ENCODE measurements around the gene SAMM50.

Gene SAMM50

GRCh38 chr22:43931771-43932170 is 23.5 kb upstream of the SAMM50 start:
- DNase-seq: no peak
- H2AK5ac ChIP-seq (ENCODE audit: low read length, severe bottlenecking): no peak overlapping the region
- H2BK15ac ChIP-seq (ENCODE audit: low read depth, poor library complexity, severe bottlenecking): no peak overlapping the region
- no peak overlapping the region for H4K8ac ChIP-seq (ENCODE audit: low read length)
- peaks cover 65 to 73% of the 10 kb centered on the region in 2 experiments for H3K36me3 ChIP-seq (ENCODE audit: control insufficient read depth in 1 of 2, insufficient read depth in 2 of 2, low read depth in 1 of 2, low read length in 2 of 2)
- WGBS: 88% methylated on average over 4 of the region's 4 CpGs
- no peak overlapping the region for H3K9ac ChIP-seq (ENCODE audit: low read length)
- no peak overlapping the region for H3K23ac ChIP-seq (ENCODE audit: low read length in 2 of 2)
- no peak overlapping the region for H2BK120ac ChIP-seq (ENCODE audit: low read depth, low read length)
- H3K27ac ChIP-seq (ENCODE audit: low read length, poor library complexity, severe bottlenecking): no peak overlapping the region
- no peak overlapping the region for H3K4me2 ChIP-seq (ENCODE audit: low read length, poor library complexity, severe bottlenecking)
- H3K4me3 ChIP-seq (ENCODE audit: insufficient read depth in 1 of 2, low read depth in 1 of 2, low read length in 2 of 2): no peak overlapping the region
- no peaks in the 10 kb centered on the region for H3K9me3 ChIP-seq (ENCODE audit: control insufficient read depth, low read length)
- no peak overlapping the region for H2BK12ac ChIP-seq (ENCODE audit: low read length in 2 of 2)
- peaks cover 2% of the 10 kb centered on the region for H3K4me1 ChIP-seq (ENCODE audit: control insufficient read depth, insufficient read depth, low read depth, low read length)
- no peak overlapping the region for H3K14ac ChIP-seq (ENCODE audit: low read length in 2 of 2)
- no peaks in the 10 kb centered on the region for H3K27me3 ChIP-seq (ENCODE audit: control insufficient read depth in 1 of 2, insufficient read depth in 1 of 2, low read length in 2 of 2)
- H2AFZ ChIP-seq (ENCODE audit: low read depth, low read length): no peak overlapping the region
- H3K4ac ChIP-seq (ENCODE audit: low read depth in 1 of 2, low read length in 2 of 2): no peak overlapping the region
- H4K91ac ChIP-seq (ENCODE audit: low read length): no peak overlapping the region
- H3K18ac ChIP-seq (ENCODE audit: low read depth in 1 of 2, low read length in 2 of 2): no peak overlapping the region
- no peak overlapping the region for H2BK5ac ChIP-seq (ENCODE audit: low read depth, low read length, poor library complexity, severe bottlenecking)
- H3K79me1 ChIP-seq (replicated peaks; ENCODE audit: low read length, poor library complexity, severe bottlenecking): peaks cover 17% of the 10 kb centered on the region

GRCh38 chr22:43941449-43941848 is 13.8 kb upstream of the SAMM50 start:
- H3K27ac ChIP-seq (ENCODE audit: low read length, poor library complexity, severe bottlenecking): no peak overlapping the region
- H2AK5ac ChIP-seq (ENCODE audit: low read length, severe bottlenecking): no peak overlapping the region
- no peaks in the 10 kb centered on the region for H3K27me3 ChIP-seq (ENCODE audit: control insufficient read depth in 1 of 2, insufficient read depth in 1 of 2, low read length in 2 of 2)
- H3K18ac ChIP-seq (ENCODE audit: low read depth in 1 of 2, low read length in 2 of 2): no peak overlapping the region
- no peak overlapping the region for H2BK120ac ChIP-seq (ENCODE audit: low read depth, low read length)
- no peak overlapping the region for H3K23ac ChIP-seq (ENCODE audit: low read length in 2 of 2)
- H3K4me1 ChIP-seq (ENCODE audit: control insufficient read depth, insufficient read depth, low read depth, low read length): peaks cover 7% of the 10 kb centered on the region
- no peak overlapping the region for H3K14ac ChIP-seq (ENCODE audit: low read length in 2 of 2)
- no peak overlapping the region for H3K9ac ChIP-seq (ENCODE audit: low read length)
- H2BK5ac ChIP-seq (ENCODE audit: low read depth, low read length, poor library complexity, severe bottlenecking): no peak overlapping the region
- no peak overlapping the region for H2BK12ac ChIP-seq (ENCODE audit: low read length in 2 of 2)
- H3K36me3 ChIP-seq (ENCODE audit: control insufficient read depth in 1 of 2, insufficient read depth in 2 of 2, low read depth in 1 of 2, low read length in 2 of 2): peaks cover 61 to 75% of the 10 kb centered on the region in 2 experiments
- WGBS: 96% methylated on average over 6 of the region's 6 CpGs
- H4K91ac ChIP-seq (ENCODE audit: low read length): no peak overlapping the region
- H3K79me1 ChIP-seq (replicated peaks; ENCODE audit: low read length, poor library complexity, severe bottlenecking): peaks cover 7% of the 10 kb centered on the region
- H3K9me3 ChIP-seq (ENCODE audit: control insufficient read depth, low read length): peaks cover 11% of the 10 kb centered on the region
- no peak for DNase-seq
- no peak overlapping the region for H2BK15ac ChIP-seq (ENCODE audit: low read depth, poor library complexity, severe bottlenecking)
- no peak overlapping the region for H4K8ac ChIP-seq (ENCODE audit: low read length)
- no peak overlapping the region for H3K4ac ChIP-seq (ENCODE audit: low read depth in 1 of 2, low read length in 2 of 2)
- H2AFZ ChIP-seq (ENCODE audit: low read depth, low read length): no peak overlapping the region
- H3K4me3 ChIP-seq (ENCODE audit: insufficient read depth in 1 of 2, low read depth in 1 of 2, low read length in 2 of 2): no peak overlapping the region
- H3K4me2 ChIP-seq (ENCODE audit: low read length, poor library complexity, severe bottlenecking): no peak overlapping the region

- Histone ChIP-seq H3K36me3 (ENCODE audit: control insufficient read depth in 1 of 2, insufficient read depth in 2 of 2, low read depth in 1 of 2, low read length in 2 of 2) (peaks cover 33 to 56% of the 10 kb centered on the region in 2 experiments), H3K18ac (ENCODE audit: low read depth in 1 of 2, low read length in 2 of 2) (no peak overlapping the region), H2AK5ac (ENCODE audit: low read length, severe bottlenecking) (no peak overlapping the region), H3K23ac (ENCODE audit: low read length in 2 of 2) (no peak overlapping the region), H3K4me1 (ENCODE audit: control insufficient read depth, insufficient read depth, low read depth, low read length) (peaks cover 7% of the 10 kb centered on the region), H3K4me3 (ENCODE audit: insufficient read depth in 1 of 2, low read depth in 1 of 2, low read length in 2 of 2) (no peak overlapping the region), H3K4me2 (ENCODE audit: low read length, poor library complexity, severe bottlenecking) (no peak overlapping the region), H2BK15ac (ENCODE audit: low read depth, poor library complexity, severe bottlenecking) (no peak overlapping the region), H3K27ac (ENCODE audit: low read length, poor library complexity, severe bottlenecking) (no peak overlapping the region), H3K79me1 (replicated peaks; ENCODE audit: low read length, poor library complexity, severe bottlenecking) (peaks cover 6% of the 10 kb centered on the region), H3K9me3 (ENCODE audit: control insufficient read depth, low read length) (peaks cover 6% of the 10 kb centered on the region), H3K27me3 (ENCODE audit: control insufficient read depth in 1 of 2, insufficient read depth in 1 of 2, low read length in 2 of 2) (no peaks in the 10 kb centered on the region), H3K4ac (ENCODE audit: low read depth in 1 of 2, low read length in 2 of 2) (no peak overlapping the region), H3K9ac (ENCODE audit: low read length) (no peak overlapping the region), H4K8ac (ENCODE audit: low read length) (peak overlapping the region; percentile 12), H3K14ac (ENCODE audit: low read length in 2 of 2) (no peak overlapping the region), H2BK5ac (ENCODE audit: low read depth, low read length, poor library complexity, severe bottlenecking) (no peak overlapping the region), H2BK120ac (ENCODE audit: low read depth, low read length) (no peak overlapping the region), H2BK12ac (ENCODE audit: low read length in 2 of 2) (no peak overlapping the region), H2AFZ (ENCODE audit: low read depth, low read length) (no peak overlapping the region), H4K91ac (ENCODE audit: low read length) (no peak overlapping the region)
- no peak for DNase-seq
- 92% methylated on average over 20 of the region's 20 CpGs for WGBS
Measured at GRCh38 chr22:43944670-43945430, 10.4 kb upstream of the SAMM50 start.

- H3K36me3 ChIP-seq (ENCODE audit: control insufficient read depth in 1 of 2, insufficient read depth in 2 of 2, low read depth in 1 of 2, low read length in 2 of 2): peaks cover 27 to 48% of the 10 kb centered on the region in 2 experiments
- H3K4me2 ChIP-seq (ENCODE audit: low read length, poor library complexity, severe bottlenecking): no peak overlapping the region
- no peak overlapping the region for H2AK5ac ChIP-seq (ENCODE audit: low read length, severe bottlenecking)
- no peak overlapping the region for H4K91ac ChIP-seq (ENCODE audit: low read length)
- WGBS: 57% methylated on average over 12 of the region's 12 CpGs
- no peak overlapping the region for H3K4ac ChIP-seq (ENCODE audit: low read depth in 1 of 2, low read length in 2 of 2)
- no peak overlapping the region for H3K27ac ChIP-seq (ENCODE audit: low read length, poor library complexity, severe bottlenecking)
- peaks cover 7% of the 10 kb centered on the region for H3K4me1 ChIP-seq (ENCODE audit: control insufficient read depth, insufficient read depth, low read depth, low read length)
- no peak overlapping the region for H3K23ac ChIP-seq (ENCODE audit: low read length in 2 of 2)
- no peak overlapping the region for H2BK15ac ChIP-seq (ENCODE audit: low read depth, poor library complexity, severe bottlenecking)
- no peak overlapping the region for H2BK12ac ChIP-seq (ENCODE audit: low read length in 2 of 2)
- H2BK120ac ChIP-seq (ENCODE audit: low read depth, low read length): no peak overlapping the region
- H3K79me1 ChIP-seq (replicated peaks; ENCODE audit: low read length, poor library complexity, severe bottlenecking): peaks cover 6% of the 10 kb centered on the region
- peaks cover 6% of the 10 kb centered on the region for H3K9me3 ChIP-seq (ENCODE audit: control insufficient read depth, low read length)
- no peaks in the 10 kb centered on the region for H3K27me3 ChIP-seq (ENCODE audit: control insufficient read depth in 1 of 2, insufficient read depth in 1 of 2, low read length in 2 of 2)
- H3K18ac ChIP-seq (ENCODE audit: low read depth in 1 of 2, low read length in 2 of 2): peak overlapping the region in 1 of 2 experiments; percentile 50
- H2BK5ac ChIP-seq (ENCODE audit: low read depth, low read length, poor library complexity, severe bottlenecking): no peak overlapping the region
- H4K8ac ChIP-seq (ENCODE audit: low read length): no peak overlapping the region
- no peak overlapping the region for H3K4me3 ChIP-seq (ENCODE audit: insufficient read depth in 1 of 2, low read depth in 1 of 2, low read length in 2 of 2)
- H2AFZ ChIP-seq (ENCODE audit: low read depth, low read length): no peak overlapping the region
- peak; percentile 69 for DNase-seq
- no peak overlapping the region for H3K9ac ChIP-seq (ENCODE audit: low read length)
- no peak overlapping the region for H3K14ac ChIP-seq (ENCODE audit: low read length in 2 of 2)
Measured at GRCh38 chr22:43945632-43946383, 9.4 kb upstream of the SAMM50 start.

Measured in mesenchymal stem cell (in vitro differentiated cells and primary cell).